GM12878 (cell line): ENCODE measurements around the gene BMPR1B. TPM values are rescaled to one million over a fixed set of nuclear protein-coding genes. Genes with fewer than 3 reads are reported as not detected.

ENCODE experiments used
- ATAC-seq: fragments of 200-7000 bp; cut with Tn5 transposase; 3 replicates; pipeline ENCODE4 v1.9.1; 2020; ENCODE audit warnings: mild to moderate bottlenecking, moderate library complexity
- BruUV-seq: library from RNA; stranded (reverse); fragments of 400-500 nt; replicated peaks from 2 replicates; lab custom pipeline; 2021; lab: Mats Ljungman, UMichigan
- CTCF ChIA-PET: fragments of 300-600 bp; sonication (Branson Sonifier 250); formaldehyde crosslinking; extraction: SDS; loops from one replicate; lab custom pipeline; 2021; ENCODE audit warnings: inconsistent platforms; lab: Yijun Ruan, JAX
- POLR2A ChIA-PET: fragments of 350-600 bp; formaldehyde crosslinking; extraction: SDS; loops from one replicate; lab custom pipeline; 2021; ENCODE audit warnings: inconsistent platforms; lab: Charles Lee
- RAD21 ChIA-PET: fragments of 300-600 bp; sonication (Branson Sonifier 250); formaldehyde crosslinking; loops from one replicate; lab custom pipeline; 2023; ENCODE audit warnings: antibody characterized with exemption; ENCODE audit not compliant: unreplicated experiment; lab: Charles Lee
- SMC1A ChIA-PET: fragments of 300-600 bp; sonication (Branson Sonifier 250); formaldehyde crosslinking; loops from one replicate; lab custom pipeline; 2023; ENCODE audit not compliant: unreplicated experiment, uncharacterized antibody; lab: Charles Lee
- DNase-seq: peaks from one replicate; pipeline ENCODE4 v3.0.0-alpha.2; 2011; ENCODE audit warnings: low read depth, low spot score
- FAIRE-seq: peaks from 3 replicates; lab custom pipeline; 2011; peaks lifted over from hg19 to GRCh38; lab: Jason Lieb, UNC
- H2AFZ ChIP-seq: 2 replicates; pipeline ENCODE4 v1.6.0; 2011; ENCODE audit warnings: low read depth, low read length, control low read depth; ENCODE audit not compliant: control insufficient read depth
- H3K27ac ChIP-seq: 2 replicates; pipeline ENCODE4 v1.5.1; 2011; ENCODE audit warnings: control low read depth; ENCODE audit not compliant: control insufficient read depth, insufficient read depth
- H3K27me3 ChIP-seq, 2 experiments: replicated peaks in 1 of 2; 2 replicates each; pipeline versions ENCODE4 v1.6.0 to v1.6.1; 2011; ENCODE audit warnings: low read length in 1 of 2; ENCODE audit not compliant: control insufficient read depth in 2 of 2, insufficient read depth in 2 of 2
- H3K36me3 ChIP-seq, 2 experiments: 2 replicates each; pipeline ENCODE4 v1.5.1; 2011; ENCODE audit warnings: low read length in 1 of 2; ENCODE audit not compliant: control insufficient read depth in 2 of 2, insufficient read depth in 2 of 2
- H3K4me1 ChIP-seq: 2 replicates; pipeline ENCODE4 v1.6.1; 2011; ENCODE audit warnings: mild to moderate bottlenecking, low read length, moderate library complexity, mixed read lengths; ENCODE audit not compliant: control insufficient read depth, insufficient read depth
- H3K4me2 ChIP-seq: 2 replicates; pipeline ENCODE4 v1.6.0; 2011; ENCODE audit warnings: control low read depth; ENCODE audit not compliant: control insufficient read depth, insufficient read depth
- H3K4me3 ChIP-seq: fragments of 200-600 bp; sonication (generic); 2 replicates; pipeline ENCODE4 v1.5.1; 2016
- H3K79me2 ChIP-seq: 2 replicates; pipeline ENCODE4 v1.6.0; 2011; ENCODE audit warnings: low read length; ENCODE audit not compliant: control insufficient read depth, insufficient read depth
- H3K9ac ChIP-seq: 2 replicates; pipeline ENCODE4 v1.8.0; 2011; ENCODE audit warnings: low read length, control low read depth, mixed read lengths; ENCODE audit not compliant: control insufficient read depth, insufficient read depth
- H3K9me3 ChIP-seq: replicated peaks from 3 replicates; pipeline ENCODE4 v1.5.1; 2011; ENCODE audit warnings: mild to moderate bottlenecking, low read length; ENCODE audit not compliant: control insufficient read depth, insufficient read depth
- H4K20me1 ChIP-seq: 2 replicates; pipeline ENCODE4 v1.6.0; 2011; ENCODE audit not compliant: control insufficient read depth, insufficient read depth
- ETV6 ChIP-seq, 2 experiments: fragments of 450-650 bp in 1 of 2; IDR thresholded peaks in 1 of 2; conservative IDR thresholded peaks in 1 of 2; 2 replicates each; pipeline ENCODE4 v1.6.1; 2014; ENCODE audit warnings: antibody characterized with exemption in 1 of 2, borderline replicate concordance in 1 of 2, low read depth in 1 of 2, mild to moderate bottlenecking in 1 of 2, moderate library complexity in 1 of 2
- IRF5 ChIP-seq: fragments of 450-650 bp; IDR thresholded peaks from 2 replicates; pipeline ENCODE4 v1.6.1; 2017; ENCODE audit warnings: borderline replicate concordance
- RELB ChIP-seq: fragments of 450-650 bp; IDR thresholded peaks from 2 replicates; pipeline ENCODE4 v1.6.1; 2017; ENCODE audit warnings: low read depth, mild to moderate bottlenecking, moderate library complexity
- SKIL ChIP-seq: fragments of 450-650 bp; IDR thresholded peaks from 2 replicates; pipeline ENCODE4 v1.6.1; 2017; ENCODE audit warnings: mild to moderate bottlenecking, low read depth, inconsistent platforms; ENCODE audit not compliant: poor library complexity, severe bottlenecking
- SRF ChIP-seq, 2 experiments: IDR thresholded peaks; 2 replicates each; pipeline ENCODE4 v1.6.1; 2011; ENCODE audit warnings: low read depth in 2 of 2, low read length in 2 of 2, mild to moderate bottlenecking in 1 of 2, moderate library complexity in 1 of 2
- SUPT20H ChIP-seq: IDR thresholded peaks from 2 replicates; pipeline ENCODE4 v1.6.1; 2011; ENCODE audit warnings: low read depth, mild to moderate bottlenecking, low read length, moderate library complexity, borderline replicate concordance; ENCODE audit not compliant: control insufficient read depth
- TCF3 ChIP-seq: IDR thresholded peaks from 2 replicates; pipeline ENCODE4 v1.6.1; 2012; ENCODE audit warnings: low read depth, mild to moderate bottlenecking, low read length, borderline replicate concordance; ENCODE audit not compliant: insufficient read depth
- WRNIP1 ChIP-seq: IDR thresholded peaks from 2 replicates; pipeline ENCODE4 v1.6.1; 2011; ENCODE audit warnings: low read depth, low read length, improper control_type of control experiment, borderline replicate concordance
- ZNF592 ChIP-seq: fragments of 450-650 bp; IDR thresholded peaks from 2 replicates; pipeline ENCODE4 v1.6.1; 2017; ENCODE audit warnings: mild to moderate bottlenecking, moderate library complexity
- WGBS: methylation state at CpG from one replicate; pipeline ENCODE4 v1.1.6; 2016; ENCODE audit warnings: low lambda C conversion rate; ENCODE audit not compliant: insufficient replicate concordance, insufficient coverage; ENCODE audit errors: missing lambda C conversion rate; 5-methylcytosine and 5-hydroxymethylcytosine counted together
- in situ Hi-C: fragments of 300-500 bp; cut with MboI; formaldehyde crosslinking; loops from 9 replicates; pipeline ENCODE4 v1.14.3; 2018; ENCODE audit warnings: mixed read lengths
- intact Hi-C: fragments of 100-400 bp; cut with micrococcal nuclease; formaldehyde crosslinking; loops from one replicate; pipeline ENCODE4 v1.14.2; 2022; ENCODE audit not compliant: unreplicated experiment
- polyA plus RNA-seq, 11 experiments: library from polyadenylated mRNA; depleted of rRNA in 4 of 11; unstranded in 6 of 11; stranded (reverse) in 5 of 11; fragments of >200 nt; fragmentation: Nextera tagmentation in 4 of 11; fragmentation: Illumina TruSeq in 1 of 11; extraction: Ambion mirVana in 4 of 11; extraction: Trizol in 1 of 11; gene quantifications; 1 replicate in 1 of 11; 2 replicates in 10 of 11; pipeline versions ENCODE4 v1.2.1 to v1.2.3, GENCODE V29; 2011 to 2016; ENCODE audit warnings: inconsistent platforms in 2 of 11, missing spikeins in 2 of 11, low read depth in 1 of 11
- total RNA-seq, 4 experiments: library from RNA; depleted of rRNA in 3 of 4; stranded (reverse); fragments of >200 nt in 3 of 4; fragmentation: Illumina TruSeq in 1 of 4; extraction: Trizol in 1 of 4; gene quantifications; 2 replicates each; pipeline versions ENCODE4 v1.2.1 to v1.2.3, GENCODE V29; 2013 to 2021
- TF ChIP-seq, protein P1 (sequence below): fragments of 450-650 bp; IDR thresholded peaks from 2 replicates; pipeline ENCODE4 v1.6.1; 2014; ENCODE audit warnings: mild to moderate bottlenecking

Gene BMPR1B
- total and polyA plus RNA-seq, 10 of the 15 experiments (the other 5 are each of a cell fraction or from before 2014, with no cell fraction given): not detected

DNA sequence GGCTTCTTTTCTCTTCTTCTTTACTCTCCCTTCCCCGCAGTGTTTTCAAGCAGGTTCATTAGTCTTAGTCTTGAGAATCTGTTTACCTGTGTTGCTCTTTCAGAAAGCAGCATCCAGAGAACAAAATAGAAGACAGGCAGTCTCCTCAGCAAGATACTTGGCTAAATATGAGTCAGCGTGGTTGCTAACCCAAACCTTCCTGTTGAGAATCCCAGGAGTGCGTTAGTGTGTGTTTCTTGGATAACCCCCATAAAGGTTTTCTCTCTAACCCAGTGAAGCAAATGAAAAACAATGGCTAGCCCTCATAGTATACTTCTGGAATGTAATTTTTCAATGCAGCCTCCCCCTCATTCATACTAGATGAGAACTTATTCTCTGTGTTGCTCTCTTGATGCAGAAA is 41.1 kb downstream of the BMPR1B start (continued):
- no peak for TF ChIP-seq IRF5
- TF ChIP-seq, protein P1, sequence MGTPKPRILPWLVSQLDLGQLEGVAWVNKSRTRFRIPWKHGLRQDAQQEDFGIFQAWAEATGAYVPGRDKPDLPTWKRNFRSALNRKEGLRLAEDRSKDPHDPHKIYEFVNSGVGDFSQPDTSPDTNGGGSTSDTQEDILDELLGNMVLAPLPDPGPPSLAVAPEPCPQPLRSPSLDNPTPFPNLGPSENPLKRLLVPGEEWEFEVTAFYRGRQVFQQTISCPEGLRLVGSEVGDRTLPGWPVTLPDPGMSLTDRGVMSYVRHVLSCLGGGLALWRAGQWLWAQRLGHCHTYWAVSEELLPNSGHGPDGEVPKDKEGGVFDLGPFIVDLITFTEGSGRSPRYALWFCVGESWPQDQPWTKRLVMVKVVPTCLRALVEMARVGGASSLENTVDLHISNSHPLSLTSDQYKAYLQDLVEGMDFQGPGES: no peak

DNA sequence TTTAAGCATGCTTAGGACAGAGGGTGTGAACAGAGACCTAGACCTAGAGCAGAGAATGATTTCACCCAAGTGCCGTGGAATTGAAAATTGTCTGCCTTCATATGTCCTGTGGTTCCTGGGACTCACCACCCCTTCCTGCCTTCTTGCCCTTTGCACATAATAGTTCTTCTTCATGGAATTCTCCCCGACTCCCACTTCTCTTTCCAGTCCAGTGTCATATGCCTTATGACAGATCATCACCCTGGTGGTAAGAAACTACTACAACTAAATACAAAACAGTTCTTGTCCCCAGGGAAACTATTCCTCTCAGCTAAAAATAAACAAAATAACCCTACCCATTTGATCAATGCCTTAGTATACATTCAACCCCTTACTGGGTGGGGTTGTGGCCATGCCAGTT is 43.3 kb downstream of the BMPR1B start:
- ChIA-PET CTCF (no interaction called here), SMC1A (no interaction called here), RAD21 (no interaction called here), POLR2A (no interaction called here)
- Histone ChIP-seq H4K20me1 (no peaks in the 10 kb centered on the region), H3K27me3 (no peaks in the 10 kb centered on the region), H3K9ac (no peak overlapping the region), H3K79me2 (no peaks in the 10 kb centered on the region), H3K4me2 (no peak overlapping the region), H3K36me3 (no peaks in the 10 kb centered on the region), H3K4me1 (no peaks in the 10 kb centered on the region), H3K4me3 (no peak overlapping the region), H3K27ac (no peak overlapping the region), H2AFZ (no peak overlapping the region), H3K9me3 (no peaks in the 10 kb centered on the region)
- intact Hi-C loops (loop anchor here (5.0 kb wide), 1 partner anchor 864 kb away; no protein-coding TSS in a partner anchor), in situ Hi-C loops (no loop called here)
- no peak for DNase-seq
- no peak for FAIRE-seq
- ATAC-seq: no peak
- no TSS peak for BruUV-seq
- 0% methylated on average over 2 of the region's 2 CpGs for WGBS
- TF ChIP-seq SKIL (no peak), RELB (no peak), SRF (IDR thresholded peaks at IDR 0.05; ENCODE audit: low read depth in 2 of 2, low read length in 2 of 2) (no peak), WRNIP1 (no peak), ETV6 (conservative IDR thresholded peaks at IDR 0.05 in 1 of 2, IDR thresholded peaks at IDR 0.05 in 1 of 2; ENCODE audit: borderline replicate concordance in 1 of 2, low read depth in 1 of 2) (no peak), ZNF592 (no peak), SUPT20H (no peak), TCF3 (no peak)
